SK-N-MC (cell line): ENCODE data around the gene WDR72.

Source experiments
- EZH2 ChIP-seq: fragments of 200-600 bp; sonication (generic); IDR thresholded peaks from one replicate; pipeline ENCODE4 v1.6.1; 2017; ENCODE audit warnings: antibody characterized with exemption
- FOXP2 ChIP-seq: optimal IDR thresholded peaks from 2 replicates; pipeline ENCODE3; 2011; ENCODE audit warnings: mild to moderate bottlenecking, moderate library complexity; ENCODE audit not compliant: insufficient read depth; ENCODE audit errors: extremely low read length, control extremely low read depth
- POLR2AphosphoS5 ChIP-seq: IDR thresholded peaks from 2 replicates; pipeline ENCODE4 v1.6.1; 2012; ENCODE audit warnings: mild to moderate bottlenecking, low read depth, low read length, borderline replicate concordance

DNA sequence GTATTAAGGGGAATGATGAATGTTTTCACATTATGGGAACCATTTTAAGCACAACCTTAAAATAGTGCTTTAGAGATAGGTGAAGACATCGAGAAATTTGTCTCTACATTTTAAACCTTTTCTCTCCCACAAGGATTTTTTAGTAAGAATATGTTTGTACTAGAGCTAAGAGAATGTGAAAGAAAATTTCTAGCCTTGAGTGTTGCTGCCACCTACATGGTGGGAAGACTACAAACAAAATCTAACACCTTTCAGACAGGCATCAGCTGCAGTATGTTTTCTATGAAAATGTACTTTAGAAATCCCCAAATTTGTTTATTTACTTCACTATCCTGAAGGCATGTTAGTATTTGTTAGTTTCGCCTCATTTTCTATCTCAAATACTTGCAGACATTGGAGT, 247.4 kb downstream of the WDR72 start:
- TF ChIP-seq EZH2 (no peak), POLR2AphosphoS5 (no peak), FOXP2 (no peak)
